A549 treated with AZD9567 at 1 μM for 4 hours (cell line): Measurements from ENCODE around the gene ANP32E. TPM values are rescaled to one million over a fixed set of nuclear protein-coding genes. Genes with fewer than 3 reads are reported as not detected.

Source experiments
- total RNA-seq: library from RNA; stranded (reverse); fragments of 200-300 nt; extraction: Qiagen RNA extraction; gene quantifications from 5 replicates; pipeline ENCODE4 v1.2.3, GENCODE V29; 2022; ENCODE audit not compliant: insufficient read depth

The ANP32E gene
- total RNA-seq, result 32.5 to 53.6 TPM (median 39.1 TPM) in 5 replicates

DNA sequence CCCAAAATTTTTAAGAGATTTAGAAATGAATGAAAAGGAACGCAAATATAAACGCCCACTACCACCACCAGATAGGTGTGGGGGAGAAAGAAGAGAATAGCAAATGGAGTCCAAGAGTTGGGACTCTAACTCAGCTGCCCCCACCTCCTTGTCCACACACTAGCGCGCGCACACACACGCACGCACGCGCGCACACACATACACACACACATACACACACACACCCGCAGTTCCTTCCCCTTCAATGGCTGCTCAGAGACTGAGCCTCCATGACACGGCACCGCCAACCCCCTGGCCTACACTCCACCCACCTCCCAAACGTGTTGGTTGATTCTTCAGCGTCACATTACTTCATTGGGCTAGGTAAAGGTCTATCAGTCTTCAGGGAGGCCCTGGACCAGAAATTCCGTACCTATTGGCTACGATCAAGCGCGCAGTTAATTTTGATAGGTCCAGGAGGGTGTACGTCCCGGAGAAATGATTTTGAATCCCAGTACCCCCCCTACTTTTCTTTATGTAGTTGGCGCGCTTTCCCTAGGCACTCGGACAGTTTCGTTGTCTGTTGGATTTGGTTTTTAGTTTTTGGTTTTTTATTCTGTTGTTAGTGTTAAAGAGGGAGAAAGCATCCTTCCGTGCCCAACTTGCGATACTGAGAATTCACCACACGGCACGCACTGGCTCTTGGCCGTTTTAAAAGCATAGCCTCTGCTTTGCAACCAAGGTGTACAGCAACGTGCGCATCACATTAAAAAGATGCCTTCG lies at the start of gene ANP32E:
Gene ANP32E (minus strand): TSS at position 261 of the 762 bp plus-strand sequence. CDS start 326 bp downstream, outside the sequence.

GRCh38 chr1:150281758-150282557 lies 46.0 kb upstream of the ANP32E start, which contains the start of gene CIART:
TSS of gene CIART (plus strand) at chr1:150282554. CDS start at chr1:150283268, 714 bp downstream.

DNA sequence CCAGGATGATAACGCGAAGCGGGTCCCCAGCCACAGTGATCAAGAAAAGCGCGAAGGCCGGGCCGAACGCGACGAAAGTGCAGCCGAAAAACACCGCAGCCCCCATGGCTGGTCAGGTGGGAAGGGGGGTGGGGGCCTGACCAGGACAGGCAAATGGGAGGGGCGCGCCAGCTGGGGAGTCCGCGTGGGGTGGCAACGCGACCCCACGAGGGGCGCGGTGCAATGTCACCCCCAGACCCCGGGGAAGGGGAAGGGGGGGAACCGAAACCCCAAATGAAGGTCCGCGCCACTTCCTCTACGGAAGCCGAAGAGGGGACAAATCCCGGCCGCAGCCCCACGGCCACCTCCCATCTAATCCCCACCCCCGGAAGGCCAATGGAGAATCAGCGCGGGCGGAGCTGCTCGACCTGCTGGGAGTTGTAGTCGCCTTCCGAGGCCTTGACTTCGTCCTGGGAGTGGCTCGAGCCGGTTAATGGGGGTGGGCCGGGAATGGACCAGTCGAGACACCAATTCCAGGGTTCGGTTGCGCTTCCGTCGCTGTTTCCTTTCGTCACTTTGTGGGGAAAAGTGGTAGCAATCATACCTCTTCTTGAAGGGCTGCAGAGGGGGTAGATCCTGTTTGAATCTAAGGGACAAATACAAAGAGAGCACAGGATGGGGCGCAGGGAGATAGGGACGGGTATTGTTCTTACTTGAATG lies 32.9 kb upstream of the ANP32E start, which contains the start of gene APH1A:
Gene APH1A (minus strand): TSS at position 312 of the 699 bp plus-strand sequence. CDS start 206 bp downstream, at position 106.

GRCh38 chr1:150257624-150258585 lies 22.0 kb upstream of the ANP32E start, which contains the start of gene CA14:
TSS of gene CA14 (plus strand) at chr1:150257774. CDS start at chr1:150258129, 355 bp downstream.

Other genes with a start within 250 kb of the ANP32E start
- gene OTUD7B, start 225.4 kb downstream of the ANP32E start, total RNA-seq, result 10.4 to 13.1 TPM (median 11.6 TPM) in 5 replicates
- gene VPS45, start 168.3 kb downstream of the ANP32E start, total RNA-seq, result 15.0 to 18.1 TPM (median 15.7 TPM) in 5 replicates
- 5.6 to 14.8 TPM (median 6.7 TPM) in 5 replicates for gene PLEKHO1, start 86.2 kb downstream of the ANP32E start, total RNA-seq
- gene CA14, start 21.7 kb upstream of the ANP32E start, total RNA-seq, result not detected in 5 replicates
- gene APH1A, start 32.9 kb upstream of the ANP32E start, total RNA-seq, result 128 to 141 TPM (median 136 TPM) in 5 replicates
- 0.13 to 0.38 TPM (median 0.21 TPM) in 4 of 5 replicates, not detected in the other for gene C1orf54, start 36.7 kb upstream of the ANP32E start, total RNA-seq
- gene CIART, start 46.4 kb upstream of the ANP32E start, total RNA-seq, result 0.88 to 1.3 TPM (median 1.1 TPM) in 4 of 5 replicates, not detected in the other
- 74.5 to 90.1 TPM (median 86.5 TPM) in 5 replicates for gene MRPS21, start 57.7 kb upstream of the ANP32E start, total RNA-seq
- 50.6 to 55.1 TPM (median 53.5 TPM) in 5 replicates for gene PRPF3, start 85.4 kb upstream of the ANP32E start, total RNA-seq
- gene RPRD2, start 128.0 kb upstream of the ANP32E start, total RNA-seq, result 13.0 to 13.3 TPM (median 13.1 TPM) in 5 replicates